ENCODE data around the gene NELL1. TPM values are rescaled to one million over a fixed set of nuclear protein-coding genes. Genes with fewer than 3 reads are reported as not detected.

The NELL1 gene
- total and polyA plus RNA-seq, 7 experiments from 2014 or later, result not detected

GRCh38 chr11:21254790-21255189 is 585.4 kb downstream of the NELL1 start:
- DNase-seq (no peak), ATAC-seq (no peak)
- Histone ChIP-seq H3K36me3 (ENCODE audit: control insufficient read depth in 2 of 3, insufficient read depth in 3 of 3, low read length in 3 of 3) (no peaks in the 10 kb centered on the region), H3K27me3 (ENCODE audit: control insufficient read depth in 2 of 2, insufficient read depth in 2 of 2, low read length in 2 of 2) (no peaks in the 10 kb centered on the region), H3K27ac (ENCODE audit: low read depth, low read length) (no peak overlapping the region), H3K4me1 (ENCODE audit: control insufficient read depth in 2 of 2, insufficient read depth in 2 of 2, low read length in 2 of 2) (no peaks in the 10 kb centered on the region), H3K4me3 (ENCODE audit: low read length) (no peak overlapping the region), H3K9me3 (ENCODE audit: control insufficient read depth in 2 of 3, low read length in 3 of 3) (no peaks in the 10 kb centered on the region)
- Mint-ChIP-seq H3K4me1 (no peaks in the 10 kb centered on the region), H3K27ac (no peak overlapping the region), H3K4me3 (no peak overlapping the region), H3K27me3 (no peaks in the 10 kb centered on the region), H3K36me3 (no peaks in the 10 kb centered on the region), H3K9me3 (peaks cover 0 to 31% (median 6%) of the 10 kb centered on the region in 11 donors)
- POLR2A ChIA-PET, result no interaction called here
- intact Hi-C loops (cut with micrococcal nuclease), result no loop called here
- CTCF ChIA-PET, result no interaction called here

- ChIA-PET POLR2A (no interaction called here), CTCF (no interaction called here)
- intact Hi-C loops (cut with micrococcal nuclease), result no loop called here
- Histone ChIP-seq H3K9me3 (ENCODE audit: control insufficient read depth in 2 of 3, low read length in 3 of 3) (no peaks in the 10 kb centered on the region), H3K27ac (ENCODE audit: low read depth, low read length) (no peak overlapping the region), H3K27me3 (ENCODE audit: control insufficient read depth in 2 of 2, insufficient read depth in 2 of 2, low read length in 2 of 2) (no peaks in the 10 kb centered on the region), H3K4me1 (ENCODE audit: control insufficient read depth in 2 of 2, insufficient read depth in 2 of 2, low read length in 2 of 2) (no peaks in the 10 kb centered on the region), H3K4me3 (ENCODE audit: low read length) (no peak overlapping the region), H3K36me3 (ENCODE audit: control insufficient read depth in 2 of 3, insufficient read depth in 3 of 3, low read length in 3 of 3) (no peaks in the 10 kb centered on the region)
- Mint-ChIP-seq H3K4me1 (no peaks in the 10 kb centered on the region), H3K36me3 (no peaks in the 10 kb centered on the region), H3K9me3 (peaks cover 0 to 31% (median 6%) of the 10 kb centered on the region in 11 donors), H3K4me3 (no peak overlapping the region), H3K27ac (no peak overlapping the region), H3K27me3 (no peaks in the 10 kb centered on the region)
- DNase-seq (no peak), ATAC-seq (no peak)
Measured at GRCh38 chr11:21257461-21257860, 588.1 kb downstream of the NELL1 start.

- H3K27me3 Mint-ChIP-seq, result no peaks in the 10 kb centered on the region
- POLR2A ChIA-PET, result no interaction called here
- intact Hi-C loops (cut with micrococcal nuclease), result no loop called here
Measured at GRCh38 chr11:21258414-21258813, 589.0 kb downstream of the NELL1 start.

GRCh38 chr11:21260101-21260500 is 590.7 kb downstream of the NELL1 start:
- intact Hi-C loops (cut with micrococcal nuclease), result no loop called here
- H3K4me3 Mint-ChIP-seq, result no peak overlapping the region
- Histone ChIP-seq H3K4me1 (ENCODE audit: control insufficient read depth in 2 of 2, insufficient read depth in 2 of 2, low read length in 2 of 2) (no peaks in the 10 kb centered on the region), H3K27me3 (ENCODE audit: control insufficient read depth in 2 of 2, insufficient read depth in 2 of 2, low read length in 2 of 2) (no peaks in the 10 kb centered on the region), H3K9me3 (ENCODE audit: control insufficient read depth in 2 of 3, low read length in 3 of 3) (no peaks in the 10 kb centered on the region), H3K4me3 (ENCODE audit: low read length) (no peak overlapping the region), H3K36me3 (ENCODE audit: control insufficient read depth in 2 of 3, insufficient read depth in 3 of 3, low read length in 3 of 3) (no peaks in the 10 kb centered on the region), H3K27ac (ENCODE audit: low read depth, low read length) (no peak overlapping the region)
- CTCF ChIA-PET, result no interaction called here
- ATAC-seq (no peak), DNase-seq (no peak)
- peaks cover 0 to 24% (median 6%) of the 10 kb centered on the region in 11 donors for H3K9me3 Mint-ChIP-seq
- H3K36me3 Mint-ChIP-seq, result no peaks in the 10 kb centered on the region
- H3K27ac Mint-ChIP-seq, result no peak overlapping the region
- POLR2A ChIA-PET, result no interaction called here
- H3K27me3 Mint-ChIP-seq, result no peaks in the 10 kb centered on the region
- H3K4me1 Mint-ChIP-seq, result no peaks in the 10 kb centered on the region

More at GRCh38 chr11:21258414-21258813, 589.0 kb downstream of the NELL1 start:
- CTCF ChIA-PET, result no interaction called here
- DNase-seq, result no peak
- Histone ChIP-seq H3K27me3 (ENCODE audit: control insufficient read depth in 2 of 2, insufficient read depth in 2 of 2, low read length in 2 of 2) (no peaks in the 10 kb centered on the region), H3K4me1 (ENCODE audit: control insufficient read depth in 2 of 2, insufficient read depth in 2 of 2, low read length in 2 of 2) (no peaks in the 10 kb centered on the region), H3K27ac (ENCODE audit: low read depth, low read length) (no peak overlapping the region), H3K9me3 (ENCODE audit: control insufficient read depth in 2 of 3, low read length in 3 of 3) (no peaks in the 10 kb centered on the region), H3K4me3 (ENCODE audit: low read length) (no peak overlapping the region), H3K36me3 (ENCODE audit: control insufficient read depth in 2 of 3, insufficient read depth in 3 of 3, low read length in 3 of 3) (no peaks in the 10 kb centered on the region)
- Mint-ChIP-seq H3K9me3 (peaks cover 0 to 28% (median 6%) of the 10 kb centered on the region in 11 donors), H3K4me1 (no peaks in the 10 kb centered on the region), H3K4me3 (no peak overlapping the region), H3K36me3 (no peaks in the 10 kb centered on the region), H3K27ac (no peak overlapping the region)
- no peak for ATAC-seq

- DNase-seq, result no peak
- no peaks in the 10 kb centered on the region for H3K9me3 ChIP-seq (ENCODE audit: control insufficient read depth in 2 of 3, low read length in 3 of 3)
- H3K27me3 ChIP-seq (ENCODE audit: control insufficient read depth in 2 of 2, insufficient read depth in 2 of 2, low read length in 2 of 2), result no peaks in the 10 kb centered on the region
- Mint-ChIP-seq H3K36me3 (no peaks in the 10 kb centered on the region), H3K27ac (no peak overlapping the region), H3K9me3 (peaks cover 0 to 20% (median 2%) of the 10 kb centered on the region in 11 donors), H3K4me1 (no peaks in the 10 kb centered on the region), H3K4me3 (no peak overlapping the region), H3K27me3 (no peaks in the 10 kb centered on the region)
- ChIA-PET CTCF (no interaction called here), POLR2A (no interaction called here)
- no peaks in the 10 kb centered on the region for H3K4me1 ChIP-seq (ENCODE audit: control insufficient read depth in 2 of 2, insufficient read depth in 2 of 2, low read length in 2 of 2)
- intact Hi-C loops (cut with micrococcal nuclease), result no loop called here
- no peak overlapping the region for H3K4me3 ChIP-seq (ENCODE audit: low read length)
- no peak for ATAC-seq
- no peaks in the 10 kb centered on the region for H3K36me3 ChIP-seq (ENCODE audit: control insufficient read depth in 2 of 3, insufficient read depth in 3 of 3, low read length in 3 of 3)
- H3K27ac ChIP-seq (ENCODE audit: low read depth, low read length), result no peak overlapping the region
Measured at GRCh38 chr11:21262992-21263391, 593.6 kb downstream of the NELL1 start.

- H3K4me1 Mint-ChIP-seq, result no peaks in the 10 kb centered on the region
- intact Hi-C loops (cut with micrococcal nuclease), result no loop called here
- H3K27ac Mint-ChIP-seq, result no peak overlapping the region
- H3K4me3 Mint-ChIP-seq, result no peak overlapping the region
- peaks cover 0 to 4% (median 0%) of the 10 kb centered on the region in 5 donors for H3K36me3 Mint-ChIP-seq
- ChIA-PET POLR2A (no interaction called here), CTCF (no interaction called here)
- Histone ChIP-seq H3K27ac (ENCODE audit: low read depth, low read length) (no peak overlapping the region), H3K36me3 (ENCODE audit: control insufficient read depth in 2 of 3, insufficient read depth in 3 of 3, low read length in 3 of 3) (no peaks in the 10 kb centered on the region), H3K4me3 (ENCODE audit: low read length) (no peak overlapping the region), H3K4me1 (ENCODE audit: control insufficient read depth in 2 of 2, insufficient read depth in 2 of 2, low read length in 2 of 2) (no peaks in the 10 kb centered on the region), H3K9me3 (ENCODE audit: control insufficient read depth in 2 of 3, low read length in 3 of 3) (no peaks in the 10 kb centered on the region), H3K27me3 (ENCODE audit: control insufficient read depth in 2 of 2, insufficient read depth in 2 of 2, low read length in 2 of 2) (no peaks in the 10 kb centered on the region)
- no peak for DNase-seq
- no peaks in the 10 kb centered on the region for H3K27me3 Mint-ChIP-seq
- H3K9me3 Mint-ChIP-seq, result peaks cover 0 to 24% (median 4%) of the 10 kb centered on the region in 11 donors
- ATAC-seq, result no peak
Measured at GRCh38 chr11:21264125-21264524, 594.7 kb downstream of the NELL1 start.

GRCh38 chr11:21268036-21268435 is 598.6 kb downstream of the NELL1 start:
- Histone ChIP-seq H3K4me1 (ENCODE audit: control insufficient read depth in 2 of 2, insufficient read depth in 2 of 2, low read length in 2 of 2) (no peaks in the 10 kb centered on the region), H3K27ac (ENCODE audit: low read depth, low read length) (no peak overlapping the region), H3K36me3 (ENCODE audit: control insufficient read depth in 2 of 3, insufficient read depth in 3 of 3, low read length in 3 of 3) (no peaks in the 10 kb centered on the region), H3K9me3 (ENCODE audit: control insufficient read depth in 2 of 3, low read length in 3 of 3) (no peaks in the 10 kb centered on the region), H3K27me3 (ENCODE audit: control insufficient read depth in 2 of 2, insufficient read depth in 2 of 2, low read length in 2 of 2) (no peaks in the 10 kb centered on the region), H3K4me3 (ENCODE audit: low read length) (no peak overlapping the region)
- ATAC-seq (no peak), DNase-seq (no peak)
- H3K4me3 Mint-ChIP-seq, result no peak overlapping the region
- no peaks in the 10 kb centered on the region for H3K4me1 Mint-ChIP-seq
- CTCF ChIA-PET, result no interaction called here
- no peak overlapping the region for H3K27ac Mint-ChIP-seq
- intact Hi-C loops (cut with micrococcal nuclease), result no loop called here
- H3K36me3 Mint-ChIP-seq, result peaks cover 0 to 4% (median 0%) of the 10 kb centered on the region in 5 donors
- H3K9me3 Mint-ChIP-seq, result peaks cover 0 to 38% (median 9%) of the 10 kb centered on the region in 11 donors
- H3K27me3 Mint-ChIP-seq, result no peaks in the 10 kb centered on the region
- POLR2A ChIA-PET, result no interaction called here

Data from naive thymus-derived CD4-positive, alpha-beta T cell (primary cell).